Measurements from ENCODE around the gene ABI3.
A peak's percentile ranks its signal among the peaks of the same experiment; 100 is the strongest.
"Not testable (repeated sequence)": the region's sequence is repeated elsewhere in the genome, so short reads cannot be mapped to it uniquely, and the experiment has no call there.

The ABI3 gene

GRCh38 chr17:49258394-49258793, 47.9 kb downstream of the ABI3 start:
- DNase-seq = no peak

DNA sequence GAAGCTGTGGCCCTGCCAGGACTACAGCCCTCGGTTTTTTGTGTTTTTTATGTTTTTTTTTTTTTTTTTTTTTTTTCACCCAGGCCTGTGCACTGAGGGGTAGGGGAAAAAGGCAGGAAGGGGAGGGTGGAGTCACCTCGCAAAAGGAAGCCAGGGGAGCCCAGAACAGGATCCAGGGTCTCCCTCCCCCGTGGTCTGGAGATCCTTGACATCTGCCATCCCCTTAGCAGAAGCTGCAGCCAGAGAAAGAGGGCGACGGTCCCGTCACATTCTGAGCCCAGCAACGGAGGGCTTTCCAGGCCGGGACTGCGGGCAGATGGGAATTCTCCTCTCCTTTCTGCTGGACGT, 49.1 kb downstream of the ABI3 start:
- DNase-seq = no peak

GRCh38 chr17:49260011-49260816, 49.7 kb downstream of the ABI3 start:
- peak; percentile 67 to 72 for DNase-seq

DNA sequence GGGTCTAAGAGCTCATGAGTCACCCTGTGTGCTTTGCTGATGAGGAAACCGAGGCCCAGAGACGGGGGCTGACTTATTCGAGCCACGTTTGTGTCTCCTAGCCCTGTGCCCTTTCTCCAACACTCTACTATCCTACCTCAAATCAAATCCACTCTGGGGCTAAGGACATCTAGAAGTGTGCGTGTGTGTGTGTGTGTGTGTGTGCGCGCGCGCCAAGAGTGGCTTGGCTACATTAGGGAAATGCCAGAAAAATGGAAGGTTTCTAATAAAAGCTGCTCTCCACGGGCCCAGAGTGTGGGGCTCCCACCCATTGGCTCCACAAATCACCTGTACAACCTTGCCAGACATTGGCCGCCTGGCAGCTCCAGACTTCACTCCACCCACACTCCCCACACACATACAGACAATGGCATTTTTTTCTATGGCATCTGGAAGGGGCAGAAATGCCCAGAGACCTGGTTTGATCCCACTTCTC, 50.3 kb downstream of the ABI3 start:
- no peak for DNase-seq

DNA sequence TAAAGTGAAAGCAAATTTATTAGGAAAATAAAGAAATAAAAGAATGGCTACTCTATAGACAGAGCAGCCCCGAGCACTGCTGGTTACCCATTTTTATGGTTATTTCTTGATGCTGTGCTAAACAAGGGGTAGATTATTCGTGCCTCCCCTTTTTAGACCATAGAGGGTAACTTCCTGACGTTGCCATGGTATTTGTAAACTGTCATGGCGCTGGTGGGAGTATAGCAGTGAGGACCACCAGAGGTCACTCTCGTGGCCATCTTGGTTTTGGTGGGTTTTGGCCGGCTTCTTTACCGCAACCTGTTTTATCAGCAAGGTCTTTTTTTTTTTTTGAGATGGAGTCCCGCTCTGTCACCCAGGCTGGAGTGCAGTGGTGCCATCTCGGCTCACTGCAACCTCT, 51.0 kb downstream of the ABI3 start:
- not testable (repeated sequence) for DNase-seq

- DNase-seq = no peak
These were observed 55.7 kb downstream of the ABI3 start for GRCh38 chr17:49266233-49266632.

GRCh38 chr17:49267912-49268311, 57.4 kb downstream of the ABI3 start:
- no peak for DNase-seq

DNA sequence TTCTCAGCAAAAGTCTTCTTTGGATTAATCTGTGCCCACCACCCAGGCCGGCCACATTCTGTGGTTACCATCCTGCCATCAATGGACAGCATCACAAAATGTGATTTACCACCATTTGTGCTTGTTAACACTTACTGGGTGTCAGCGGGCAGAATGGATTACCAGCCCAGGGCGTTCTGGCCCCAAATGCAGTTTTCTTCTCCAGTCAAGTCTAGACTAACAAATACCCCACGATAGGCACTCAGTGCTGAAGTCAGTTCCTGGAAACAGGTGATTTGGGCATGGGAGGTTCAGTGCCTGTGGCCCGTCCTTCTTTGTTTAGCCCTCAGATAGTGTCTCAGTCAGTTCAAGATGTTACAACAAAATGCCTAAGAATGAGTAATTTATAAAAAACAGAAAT, 58.8 kb downstream of the ABI3 start:
- DNase-seq = no peak
